H9 (cell line): ENCODE results near the gene UBE2Q1. TPM values are rescaled to one million over a fixed set of nuclear protein-coding genes. Genes with fewer than 3 reads are reported as not detected.

ENCODE experiments used
- DNase-seq: peaks from one replicate; pipeline ENCODE4 v3.0.0-alpha.2; 2017
- H2AFZ ChIP-seq: one replicate; pipeline ENCODE4 v1.6.1; 2013; ENCODE audit warnings: mild to moderate bottlenecking, low read length, control low read depth, moderate library complexity
- H2AK5ac ChIP-seq: 2 replicates; pipeline ENCODE4 v1.6.1; 2013; ENCODE audit warnings: low read length, control low read depth, mixed read lengths; ENCODE audit not compliant: insufficient read length
- H2BK120ac ChIP-seq: one replicate; pipeline ENCODE4 v1.6.1; 2013; ENCODE audit warnings: low read depth, mild to moderate bottlenecking, low read length, control low read depth, inconsistent platforms; ENCODE audit not compliant: poor library complexity, severe bottlenecking
- H2BK12ac ChIP-seq: 2 replicates; pipeline ENCODE4 v1.6.1; 2013; ENCODE audit warnings: low read length, control low read depth, mixed read lengths, low read depth; ENCODE audit not compliant: insufficient read length
- H2BK15ac ChIP-seq: 2 replicates; pipeline ENCODE4 v1.6.1; 2013; ENCODE audit warnings: low read depth, low read length, control low read depth
- H2BK20ac ChIP-seq: one replicate; pipeline ENCODE4 v1.6.1; 2013; ENCODE audit warnings: low read depth, mild to moderate bottlenecking, low read length, control low read depth, inconsistent platforms; ENCODE audit not compliant: poor library complexity, severe bottlenecking
- H2BK5ac ChIP-seq: 2 replicates; pipeline ENCODE4 v1.6.1; 2013; ENCODE audit warnings: low read length, control low read depth, mixed read lengths; ENCODE audit not compliant: insufficient read length
- H3K14ac ChIP-seq: 2 replicates; pipeline ENCODE4 v1.6.1; 2013; ENCODE audit warnings: low read length, control low read depth; ENCODE audit not compliant: insufficient read depth
- H3K18ac ChIP-seq: 2 replicates; pipeline ENCODE4 v1.6.1; 2013; ENCODE audit warnings: low read depth, mild to moderate bottlenecking, mixed read lengths, low read length, control low read depth; ENCODE audit not compliant: insufficient read length
- H3K23ac ChIP-seq: 2 replicates; pipeline ENCODE4 v1.6.1; 2013; ENCODE audit warnings: low read length, control low read depth, mixed read lengths, low read depth; ENCODE audit not compliant: insufficient read length
- H3K23me2 ChIP-seq: 2 replicates; pipeline ENCODE4 v1.6.1; 2013; ENCODE audit warnings: low read depth, mild to moderate bottlenecking, mixed read lengths, low read length, control low read depth; ENCODE audit not compliant: insufficient read length, poor library complexity, severe bottlenecking
- H3K27ac ChIP-seq: 2 replicates; pipeline ENCODE4 v1.5.1; 2013; ENCODE audit warnings: low read length, control low read depth, mixed read lengths, low read depth; ENCODE audit not compliant: insufficient read length
- H3K27me3 ChIP-seq: 2 replicates; pipeline ENCODE4 v1.6.1; 2013; ENCODE audit warnings: low read length, control low read depth, inconsistent platforms; ENCODE audit not compliant: insufficient read depth
- H3K4ac ChIP-seq: 2 replicates; pipeline ENCODE4 v1.6.1; 2013; ENCODE audit warnings: low read depth, mild to moderate bottlenecking, control low read depth, inconsistent platforms, low read length, moderate library complexity
- H3K4me1 ChIP-seq: 2 replicates; pipeline ENCODE4 v1.6.1; 2013; ENCODE audit warnings: low read length, control low read depth, inconsistent platforms; ENCODE audit not compliant: insufficient read depth
- H3K4me2 ChIP-seq: 2 replicates; pipeline ENCODE4 v1.6.1; 2013; ENCODE audit warnings: low read length, control low read depth, mixed read lengths; ENCODE audit not compliant: insufficient read length, insufficient read depth
- H3K56ac ChIP-seq: 2 replicates; pipeline ENCODE4 v1.6.1; 2013; ENCODE audit warnings: low read depth, mild to moderate bottlenecking, mixed read lengths, low read length, control low read depth; ENCODE audit not compliant: insufficient read length
- H3K79me1 ChIP-seq: 2 replicates; pipeline ENCODE4 v1.6.1; 2013; ENCODE audit warnings: low read depth, mild to moderate bottlenecking, moderate library complexity, low read length, control low read depth, inconsistent platforms; ENCODE audit not compliant: insufficient read depth, poor library complexity, severe bottlenecking
- H3K79me2 ChIP-seq: 2 replicates; pipeline ENCODE4 v1.6.1; 2013; ENCODE audit warnings: low read length, control low read depth, inconsistent platforms; ENCODE audit not compliant: insufficient read depth
- H3K9ac ChIP-seq: 2 replicates; pipeline ENCODE4 v1.6.1; 2013; ENCODE audit warnings: low read length, control low read depth, mixed read lengths; ENCODE audit not compliant: insufficient read length; ENCODE audit errors: extremely low read depth
- H3K9me3 ChIP-seq: one replicate; pipeline ENCODE4 v1.6.1; 2013; ENCODE audit warnings: low read depth, low read length, inconsistent platforms; ENCODE audit not compliant: control insufficient read depth
- H3T11ph ChIP-seq: one replicate; pipeline ENCODE4 v1.6.1; 2013; ENCODE audit warnings: mild to moderate bottlenecking, low read length, control low read depth, inconsistent platforms
- H4K20me1 ChIP-seq: one replicate; pipeline ENCODE4 v1.6.1; 2013; ENCODE audit not compliant: control insufficient read depth, insufficient read length, insufficient read depth
- H4K5ac ChIP-seq: 2 replicates; pipeline ENCODE4 v1.6.1; 2013; ENCODE audit warnings: low read depth, mild to moderate bottlenecking, mixed read lengths, low read length, control low read depth; ENCODE audit not compliant: insufficient read length
- H4K8ac ChIP-seq: replicated peaks from 2 replicates; pipeline ENCODE4 v1.6.1; 2013; ENCODE audit warnings: low read length, control low read depth, mixed read lengths, low read depth; ENCODE audit not compliant: insufficient read length
- H4K91ac ChIP-seq: 2 replicates; pipeline ENCODE4 v1.6.1; 2013; ENCODE audit warnings: low read depth, mild to moderate bottlenecking, moderate library complexity, mixed read lengths, low read length, control low read depth; ENCODE audit not compliant: insufficient read length
- H3K27ac Mint-ChIP-seq, 3 experiments: 2 replicates in 2 of 3; 3 replicates in 1 of 3; pipeline ENCODE4 v1.8.0; 2020 to 2021; ENCODE audit warnings: mixed read lengths in 3 of 3, mild to moderate bottlenecking in 1 of 3, moderate library complexity in 1 of 3
- H3K27me3 Mint-ChIP-seq: 2 replicates; pipeline ENCODE4 v1.8.0; 2021; ENCODE audit warnings: low read depth, mild to moderate bottlenecking, moderate library complexity, mixed read lengths
- H3K36me3 Mint-ChIP-seq, 3 experiments: 2 replicates in 2 of 3; 3 replicates in 1 of 3; pipeline ENCODE4 v1.8.0; 2020 to 2021; ENCODE audit warnings: low read depth in 3 of 3, mixed read lengths in 3 of 3; ENCODE audit not compliant: insufficient read depth in 1 of 3
- H3K4me1 Mint-ChIP-seq, 2 experiments: 2 replicates each; pipeline ENCODE4 v1.8.0; 2020; ENCODE audit warnings: mixed read lengths in 2 of 2
- H3K4me3 Mint-ChIP-seq, 2 experiments: 2 replicates in 1 of 2; 3 replicates in 1 of 2; pipeline ENCODE4 v1.8.0; 2020 to 2021; ENCODE audit warnings: mild to moderate bottlenecking in 2 of 2, mixed read lengths in 2 of 2, moderate library complexity in 1 of 2
- H3K9me3 Mint-ChIP-seq, 2 experiments: 2 replicates in 1 of 2; 3 replicates in 1 of 2; pipeline ENCODE4 v1.8.0; 2020; ENCODE audit warnings: mild to moderate bottlenecking in 2 of 2, mixed read lengths in 2 of 2, moderate library complexity in 1 of 2
- CTCF ChIP-seq: fragments of 200-600 bp; sonication (generic); conservative IDR thresholded peaks from 3 replicates; pipeline ENCODE4 v1.8.0; 2021; ENCODE audit warnings: antibody characterized with exemption, mild to moderate bottlenecking
- WGBS: extraction: QIAGEN DNeasy Blood & Tissue Kit; methylation state at CpG from one replicate; pipeline ENCODE4 v1.1.7; 2013; ENCODE audit warnings: missing lambda C conversion rate, low lambda C conversion rate, mixed read lengths; ENCODE audit not compliant: insufficient read length; ENCODE audit errors: extremely low coverage; 5-methylcytosine and 5-hydroxymethylcytosine counted together
- total RNA-seq: library from RNA; stranded (reverse); gene quantifications from 2 replicates; pipeline ENCODE4 v1.2.1, GENCODE V29; 2021

Gene UBE2Q1
- total RNA-seq, 1 experiment from 2014 or later: 108 TPM

GRCh38 chr1:154578058-154578418, 19.6 kb upstream of the UBE2Q1 start:
- Histone ChIP-seq H3K23me2 (no peaks in the 10 kb centered on the region), H2AK5ac (no peak overlapping the region), H3K27ac (no peak overlapping the region), H2BK20ac (no peak overlapping the region), H3K56ac (no peak overlapping the region), H3K4me1 (no peaks in the 10 kb centered on the region), H3K4ac (no peak overlapping the region), H4K91ac (no peak overlapping the region), H2BK5ac (no peak overlapping the region), H2BK15ac (no peak overlapping the region), H4K5ac (no peak overlapping the region), H3K27me3 (no peaks in the 10 kb centered on the region), H2BK12ac (no peak overlapping the region), H3K4me2 (no peak overlapping the region), H3T11ph (no peak overlapping the region), H3K9me3 (no peaks in the 10 kb centered on the region), H2BK120ac (no peak overlapping the region), H4K20me1 (no peaks in the 10 kb centered on the region), H3K79me2 (no peaks in the 10 kb centered on the region), H3K79me1 (no peaks in the 10 kb centered on the region), H3K23ac (no peak overlapping the region), H3K9ac (no peak overlapping the region), H2AFZ (no peak overlapping the region), H4K8ac (no peak overlapping the region), H3K14ac (no peak overlapping the region), H3K18ac (no peak overlapping the region)
- no peak for DNase-seq
- H3K36me3 Mint-ChIP-seq: peaks cover 23 to 51% (median 41%) of the 10 kb centered on the region in 3 experiments; a peak in 6 of 7 replicates
- H3K27me3 Mint-ChIP-seq: no peaks in the 10 kb centered on the region; the same call in 1 of the 2 replicates
- TF ChIP-seq CTCF: no peak
- H3K4me1 Mint-ChIP-seq: peaks cover 10 to 19% of the 10 kb centered on the region in 2 experiments
- H3K9me3 Mint-ChIP-seq: no peaks in the 10 kb centered on the region
- no peak overlapping the region; a peak in 1 of 7 replicates for H3K27ac Mint-ChIP-seq
- H3K4me3 Mint-ChIP-seq: no peak overlapping the region
- whole genome bisulfite sequencing: no CpG with 5 or more reads among the region's 6 CpGs
